HEK293T (cell line): ENCODE results near the gene KRTAP10-11.
"Not testable (repeated sequence)": the region's sequence is repeated elsewhere in the genome, so short reads cannot be mapped to it uniquely, and the experiment has no call there.

Experiments
- CTCF ChIA-PET: fragments of 350-600 bp; formaldehyde crosslinking; extraction: SDS; loops from one replicate; lab custom pipeline; 2021; ENCODE audit warnings: antibody characterized with exemption, inconsistent platforms; lab: Yijun Ruan, JAX
- POLR2A ChIA-PET: fragments of 350-600 bp; formaldehyde crosslinking; extraction: SDS; loops from one replicate; lab custom pipeline; 2020; ENCODE audit warnings: antibody characterized with exemption, inconsistent platforms; lab: Yijun Ruan, JAX
- DNase-seq: peaks from one replicate; pipeline ENCODE4 v3.0.0; 2012; ENCODE audit warnings: mixed read lengths; ENCODE audit errors: extremely low spot score
- ARNT ChIP-seq: fragments of 450-650 bp; IDR thresholded peaks from 2 replicates; pipeline ENCODE4 v1.6.1; 2017; ENCODE audit warnings: mild to moderate bottlenecking
- BHLHE40 ChIP-seq: fragments of 450-650 bp; IDR thresholded peaks from 2 replicates; pipeline ENCODE4 v1.6.1; 2016; ENCODE audit warnings: mild to moderate bottlenecking, moderate library complexity, borderline replicate concordance
- CTBP1 ChIP-seq: fragments of 450-650 bp; IDR thresholded peaks from 2 replicates; pipeline ENCODE4 v1.6.1; 2016; ENCODE audit warnings: borderline replicate concordance
- ELF4 ChIP-seq: fragments of 450-650 bp; IDR thresholded peaks from 2 replicates; pipeline ENCODE4 v1.6.1; 2017; ENCODE audit warnings: antibody characterized with exemption
- FOXA1 ChIP-seq: fragments of 450-650 bp; IDR thresholded peaks from 2 replicates; pipeline ENCODE4 v1.6.1; 2016; ENCODE audit warnings: mild to moderate bottlenecking
- FOXK2 ChIP-seq: fragments of 450-650 bp; IDR thresholded peaks from 2 replicates; pipeline ENCODE4 v1.6.1; 2016; ENCODE audit warnings: mild to moderate bottlenecking
- FOXM1 ChIP-seq: fragments of 450-650 bp; IDR thresholded peaks from 2 replicates; pipeline ENCODE4 v1.6.1; 2017; ENCODE audit warnings: mild to moderate bottlenecking, borderline replicate concordance
- HDGF ChIP-seq: fragments of 450-650 bp; IDR thresholded peaks from 2 replicates; pipeline ENCODE4 v1.6.1; 2017; ENCODE audit warnings: antibody characterized with exemption, borderline replicate concordance
- L3MBTL2 ChIP-seq: fragments of 450-650 bp; conservative IDR thresholded peaks from 2 replicates; pipeline ENCODE4 v1.6.1; 2016; ENCODE audit warnings: mild to moderate bottlenecking
- LEF1 ChIP-seq: fragments of 450-650 bp; IDR thresholded peaks from 2 replicates; pipeline ENCODE4 v1.6.1; 2017; ENCODE audit warnings: mild to moderate bottlenecking, borderline replicate concordance
- NFRKB ChIP-seq: fragments of 450-650 bp; IDR thresholded peaks from 2 replicates; pipeline ENCODE4 v1.6.1; 2016; ENCODE audit warnings: mild to moderate bottlenecking, moderate library complexity
- SP1 ChIP-seq: fragments of 450-650 bp; IDR thresholded peaks from 2 replicates; pipeline ENCODE4 v1.6.1; 2017
- SUZ12 ChIP-seq: fragments of 450-650 bp; IDR thresholded peaks from 2 replicates; pipeline ENCODE4 v1.6.1; 2016; ENCODE audit warnings: mild to moderate bottlenecking
- TARDBP ChIP-seq: fragments of 450-650 bp; IDR thresholded peaks from 2 replicates; pipeline ENCODE4 v1.6.1; 2016
- ZNF384 ChIP-seq: fragments of 450-650 bp; IDR thresholded peaks from 2 replicates; pipeline ENCODE4 v1.6.1; 2016
- TF ChIP-seq, protein P1 (sequence below): fragments of 450-650 bp; IDR thresholded peaks from 2 replicates; pipeline ENCODE4 v1.6.1; 2016

Gene KRTAP10-11

DNA sequence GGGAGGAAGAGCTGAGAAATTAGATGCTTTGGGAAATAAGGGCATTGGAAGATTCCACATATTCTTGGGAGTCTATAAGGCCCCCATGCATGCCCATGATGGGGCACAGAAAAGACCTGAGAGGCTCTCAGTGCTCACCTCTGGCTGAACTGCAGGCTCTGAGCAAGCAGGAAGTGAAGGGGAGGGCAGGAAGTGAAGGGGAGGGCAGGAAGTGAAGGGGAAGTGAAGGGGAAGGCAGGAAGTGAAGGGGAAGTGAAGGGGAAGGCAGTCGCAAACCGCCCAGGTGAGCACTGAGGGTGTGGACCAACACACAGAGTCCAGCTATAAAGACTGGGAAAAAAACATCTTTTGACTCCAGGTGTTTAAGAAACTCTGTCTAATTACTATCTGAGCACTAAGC, 15.8 kb upstream of the KRTAP10-11 start:
- no peak for DNase-seq
- ChIA-PET POLR2A (no interaction called here), CTCF (no interaction called here)
- TF ChIP-seq NFRKB (no peak), SUZ12 (no peak), L3MBTL2 (no peak), SP1 (no peak), ARNT (no peak), ELF4 (no peak), FOXM1 (no peak), HDGF (no peak), BHLHE40 (no peak), TARDBP (no peak), ZNF384 (no peak), LEF1 (no peak), FOXK2 (no peak)
- TF ChIP-seq, protein P1, sequence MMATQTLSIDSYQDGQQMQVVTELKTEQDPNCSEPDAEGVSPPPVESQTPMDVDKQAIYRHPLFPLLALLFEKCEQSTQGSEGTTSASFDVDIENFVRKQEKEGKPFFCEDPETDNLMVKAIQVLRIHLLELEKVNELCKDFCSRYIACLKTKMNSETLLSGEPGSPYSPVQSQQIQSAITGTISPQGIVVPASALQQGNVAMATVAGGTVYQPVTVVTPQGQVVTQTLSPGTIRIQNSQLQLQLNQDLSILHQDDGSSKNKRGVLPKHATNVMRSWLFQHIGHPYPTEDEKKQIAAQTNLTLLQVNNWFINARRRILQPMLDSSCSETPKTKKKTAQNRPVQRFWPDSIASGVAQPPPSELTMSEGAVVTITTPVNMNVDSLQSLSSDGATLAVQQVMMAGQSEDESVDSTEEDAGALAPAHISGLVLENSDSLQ = no peak

DNA sequence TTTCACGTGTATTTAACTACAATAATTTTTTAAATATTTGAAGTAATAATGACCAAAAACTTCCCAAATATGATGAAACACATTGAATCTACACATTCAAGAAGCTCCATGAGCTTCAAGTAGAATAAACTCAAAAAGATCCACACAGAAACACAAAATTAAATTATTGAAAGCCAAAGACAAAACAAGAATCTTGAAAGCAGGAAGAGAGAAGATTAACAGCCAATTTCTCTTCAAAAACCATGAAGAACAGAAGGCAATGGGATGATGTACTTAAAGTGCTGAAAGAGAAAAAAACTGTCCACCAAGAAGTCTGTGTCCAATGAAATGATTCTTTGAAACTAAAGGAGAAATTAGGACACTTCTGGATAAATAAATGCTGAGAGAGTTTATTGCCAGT, 14.1 kb upstream of the KRTAP10-11 start:
- no peak for TF ChIP-seq ELF4
- no peak for TF ChIP-seq SUZ12
- no peak for TF ChIP-seq HDGF
- TF ChIP-seq L3MBTL2 = no peak
- TF ChIP-seq, protein P1 = no peak
- no peak for TF ChIP-seq CTBP1
- TF ChIP-seq NFRKB = no peak
- no peak for TF ChIP-seq SP1
- TF ChIP-seq LEF1 = no peak
- no peak for DNase-seq
- ChIA-PET POLR2A (no interaction called here), CTCF (interaction anchor here (0.7 kb wide), 1 partner anchor 52 kb away, joined by 3 read pairs; no protein-coding TSS in a partner anchor)

DNA sequence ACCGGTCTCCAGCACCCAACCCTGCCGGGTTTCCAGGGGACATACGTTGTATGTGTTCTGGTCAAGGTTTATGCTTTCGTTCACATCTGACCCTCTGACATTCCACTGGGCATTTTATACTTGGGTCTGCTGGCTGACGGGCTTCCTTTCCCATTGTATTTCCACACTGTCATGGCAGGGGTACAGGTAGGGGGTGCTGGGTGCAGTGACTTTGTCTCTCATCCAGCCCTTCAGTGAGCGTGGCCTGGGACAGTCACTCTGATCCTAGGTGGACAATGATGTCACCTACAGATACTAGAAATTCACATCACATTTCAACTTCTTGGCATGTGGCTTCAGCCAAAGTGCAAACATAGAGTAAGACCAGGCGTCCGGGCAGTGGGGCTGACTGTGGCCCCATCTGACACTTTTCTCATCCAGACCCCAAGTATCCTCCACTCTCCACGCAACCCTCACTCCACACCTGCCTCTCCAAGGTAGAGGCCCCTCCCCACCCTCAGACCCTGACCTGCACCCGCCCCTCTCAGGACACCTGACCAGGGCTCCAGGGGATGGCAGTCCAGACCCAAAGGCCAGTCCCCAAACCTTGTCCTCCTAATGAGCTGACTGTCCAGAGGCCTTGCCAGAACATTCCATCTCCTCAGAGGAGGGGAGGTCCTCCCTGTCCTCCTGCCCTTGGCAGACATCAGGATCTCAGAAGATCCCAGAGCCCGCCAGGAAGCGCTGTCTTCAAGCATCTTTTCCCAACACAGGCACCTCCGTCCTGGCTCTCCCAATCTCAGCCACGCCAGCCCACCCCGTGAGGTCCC, 9.8 kb upstream of the KRTAP10-11 start:
- CTCF ChIA-PET = interaction anchor here (0.6 kb wide), 1 partner anchor 33 kb away, joined by 4 read pairs; no protein-coding TSS in a partner anchor
- POLR2A ChIA-PET = no interaction called here
- TF ChIP-seq SP1 (no peak), FOXA1 (no peak), SUZ12 (no peak), LEF1 (no peak), L3MBTL2 (no peak), FOXK2 (no peak), NFRKB (no peak), HDGF (no peak), CTBP1 (no peak), TARDBP (no peak), BHLHE40 (no peak), ELF4 (no peak), ZNF384 (no peak), FOXM1 (no peak), ARNT (no peak)
- TF ChIP-seq, protein P1 = no peak
- no peak for DNase-seq

DNA sequence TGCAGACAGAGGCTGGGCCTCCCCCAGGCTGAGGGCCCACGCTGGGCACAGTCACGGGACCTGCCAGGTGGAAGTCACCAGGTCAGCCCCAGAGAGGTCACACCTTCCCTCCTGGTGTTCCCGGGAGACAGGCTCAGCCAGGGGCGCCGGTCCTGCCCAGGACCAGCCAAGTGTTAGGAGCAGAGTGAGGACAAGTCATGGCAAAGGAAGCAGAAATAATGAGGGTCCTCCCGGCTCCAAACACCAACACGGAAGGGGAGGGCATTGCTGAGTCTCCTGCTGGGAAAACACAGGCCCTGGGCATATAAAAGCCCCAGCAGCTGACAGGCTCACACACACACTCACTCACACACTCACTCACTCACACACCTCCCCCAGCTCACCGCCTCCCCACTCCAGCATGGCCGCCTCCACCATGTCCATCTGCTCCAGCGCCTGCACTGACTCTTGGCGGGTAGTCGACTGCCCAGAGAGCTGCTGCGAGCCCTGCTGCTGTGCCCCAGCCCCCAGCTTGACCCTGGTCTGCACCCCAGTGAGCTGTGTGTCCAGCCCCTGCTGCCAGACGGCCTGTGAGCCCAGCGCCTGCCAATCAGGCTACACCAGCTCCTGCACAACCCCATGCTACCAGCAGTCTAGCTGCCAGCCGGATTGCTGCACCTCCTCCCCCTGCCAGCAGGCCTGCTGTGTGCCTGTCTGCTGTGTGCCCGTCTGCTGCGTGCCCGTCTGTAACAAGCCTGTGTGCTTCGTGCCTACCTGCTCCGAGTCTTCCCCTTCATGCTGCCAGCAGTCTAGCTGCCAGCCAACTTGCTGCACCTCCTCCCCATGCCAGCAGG, 9.0 kb upstream of the KRTAP10-11 start, which contains the start of gene KRTAP10-10:
TSS of gene KRTAP10-10 (plus strand) at position 339 of the 833 bp plus-strand sequence. CDS start at position 401, 62 bp downstream.
- POLR2A ChIA-PET = no interaction called here

DNA sequence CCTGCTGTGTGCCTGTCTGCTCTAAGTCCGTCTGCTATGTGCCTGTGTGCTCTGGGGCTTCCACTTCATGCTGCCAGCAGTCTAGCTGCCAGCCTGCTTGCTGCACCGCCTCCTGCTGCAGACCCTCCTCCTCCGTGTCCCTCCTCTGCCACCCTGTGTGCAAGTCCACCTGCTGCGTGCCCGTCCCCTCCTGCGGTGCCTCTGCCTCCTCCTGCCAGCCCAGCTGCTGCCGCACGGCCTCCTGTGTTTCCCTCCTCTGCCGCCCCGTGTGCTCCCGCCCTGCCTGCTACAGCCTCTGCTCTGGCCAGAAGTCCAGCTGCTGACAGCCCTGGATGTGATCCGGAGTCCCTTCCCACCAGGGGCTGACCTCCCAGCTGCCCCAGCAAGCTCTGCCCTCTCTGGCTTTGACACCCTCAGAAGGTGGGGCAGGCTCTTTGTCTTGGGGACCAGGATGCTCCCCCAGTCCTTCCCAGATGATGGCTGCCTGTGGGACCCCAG, 8.3 kb upstream of the KRTAP10-11 start:
- DNase-seq, POLR2A ChIA-PET, CTCF ChIA-PET: not testable (repeated sequence)

More for the DNA sequence above, 9.0 kb upstream of the KRTAP10-11 start, which contains the start of gene KRTAP10-10:
- CTCF ChIA-PET = interaction anchor here (0.6 kb wide), 1 partner anchor 34 kb away, joined by 4 read pairs; no protein-coding TSS in a partner anchor
- no peak for TF ChIP-seq NFRKB
- no peak for TF ChIP-seq CTBP1
- no peak for TF ChIP-seq SP1
- no peak for TF ChIP-seq L3MBTL2
- TF ChIP-seq FOXM1 = no peak
- TF ChIP-seq ARNT = no peak
- no peak for TF ChIP-seq FOXA1
- TF ChIP-seq, protein P1 = no peak
- TF ChIP-seq BHLHE40 = no peak
- no peak for TF ChIP-seq ZNF384
- no peak for TF ChIP-seq TARDBP
- TF ChIP-seq FOXK2 = no peak
- TF ChIP-seq ELF4 = no peak
- no peak for TF ChIP-seq LEF1
- TF ChIP-seq HDGF = no peak
- no peak for TF ChIP-seq SUZ12
- DNase-seq = no peak

DNA sequence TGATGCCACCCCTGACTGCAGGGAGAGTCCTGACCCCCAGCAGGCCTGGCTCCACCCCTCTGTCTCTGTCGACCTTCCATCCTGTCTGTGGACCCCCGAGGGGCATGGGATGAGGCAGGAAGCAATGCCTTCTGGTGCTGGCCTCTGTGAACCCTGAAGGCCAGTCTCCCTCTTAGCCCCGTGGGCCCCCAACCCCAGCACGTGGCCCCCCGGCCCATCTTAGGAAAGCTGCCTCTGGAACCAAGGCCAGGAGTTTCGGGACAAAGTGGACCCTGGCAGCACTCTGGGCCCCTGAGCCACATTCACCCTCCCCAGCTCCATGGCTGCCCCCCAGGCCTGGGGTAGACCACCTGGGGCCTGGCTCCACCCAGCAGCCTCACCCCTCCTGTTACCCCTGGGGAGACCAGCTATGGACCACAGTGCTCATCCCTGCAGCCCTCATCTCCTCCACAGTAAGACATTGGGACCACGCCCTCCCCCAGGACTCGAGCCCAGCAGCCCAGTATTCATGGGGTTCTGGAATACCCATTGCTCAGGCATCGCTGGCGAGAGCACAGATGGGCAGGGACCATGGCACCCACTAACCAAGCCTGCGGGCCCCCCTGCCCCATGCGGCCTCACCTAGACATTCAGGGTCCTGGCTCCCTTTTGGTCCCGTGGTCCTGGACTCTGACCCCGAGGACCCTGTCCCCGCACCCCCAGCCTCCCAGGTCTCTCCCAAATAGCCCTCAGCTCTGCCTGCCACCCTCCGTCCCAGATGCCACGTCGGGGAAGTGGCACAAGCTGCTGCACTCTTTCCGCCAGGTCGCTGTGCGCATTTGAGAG, 7.5 kb upstream of the KRTAP10-11 start:
- CTCF ChIA-PET, DNase-seq, POLR2A ChIA-PET: not testable (repeated sequence)
